HEK293T (cell line): ENCODE data around the gene ITGA1.

Source experiments
- CTCF ChIA-PET: fragments of 350-600 bp; formaldehyde crosslinking; extraction: SDS; loops from one replicate; lab custom pipeline; 2021; ENCODE audit warnings: antibody characterized with exemption, inconsistent platforms; lab: Yijun Ruan, JAX
- POLR2A ChIA-PET: fragments of 350-600 bp; formaldehyde crosslinking; extraction: SDS; loops from one replicate; lab custom pipeline; 2020; ENCODE audit warnings: antibody characterized with exemption, inconsistent platforms; lab: Yijun Ruan, JAX
- DNase-seq: peaks from one replicate; pipeline ENCODE4 v3.0.0; 2012; ENCODE audit warnings: mixed read lengths; ENCODE audit errors: extremely low spot score
- ARNT ChIP-seq: fragments of 450-650 bp; IDR thresholded peaks from 2 replicates; pipeline ENCODE4 v1.6.1; 2017; ENCODE audit warnings: mild to moderate bottlenecking
- BHLHE40 ChIP-seq: fragments of 450-650 bp; IDR thresholded peaks from 2 replicates; pipeline ENCODE4 v1.6.1; 2016; ENCODE audit warnings: mild to moderate bottlenecking, moderate library complexity, borderline replicate concordance
- CTBP1 ChIP-seq: fragments of 450-650 bp; IDR thresholded peaks from 2 replicates; pipeline ENCODE4 v1.6.1; 2016; ENCODE audit warnings: borderline replicate concordance
- ELF4 ChIP-seq: fragments of 450-650 bp; IDR thresholded peaks from 2 replicates; pipeline ENCODE4 v1.6.1; 2017; ENCODE audit warnings: antibody characterized with exemption
- FOXA1 ChIP-seq: fragments of 450-650 bp; IDR thresholded peaks from 2 replicates; pipeline ENCODE4 v1.6.1; 2016; ENCODE audit warnings: mild to moderate bottlenecking
- FOXK2 ChIP-seq: fragments of 450-650 bp; IDR thresholded peaks from 2 replicates; pipeline ENCODE4 v1.6.1; 2016; ENCODE audit warnings: mild to moderate bottlenecking
- FOXM1 ChIP-seq: fragments of 450-650 bp; IDR thresholded peaks from 2 replicates; pipeline ENCODE4 v1.6.1; 2017; ENCODE audit warnings: mild to moderate bottlenecking, borderline replicate concordance
- HDGF ChIP-seq: fragments of 450-650 bp; IDR thresholded peaks from 2 replicates; pipeline ENCODE4 v1.6.1; 2017; ENCODE audit warnings: antibody characterized with exemption, borderline replicate concordance
- L3MBTL2 ChIP-seq: fragments of 450-650 bp; conservative IDR thresholded peaks from 2 replicates; pipeline ENCODE4 v1.6.1; 2016; ENCODE audit warnings: mild to moderate bottlenecking
- LEF1 ChIP-seq: fragments of 450-650 bp; IDR thresholded peaks from 2 replicates; pipeline ENCODE4 v1.6.1; 2017; ENCODE audit warnings: mild to moderate bottlenecking, borderline replicate concordance
- NFRKB ChIP-seq: fragments of 450-650 bp; IDR thresholded peaks from 2 replicates; pipeline ENCODE4 v1.6.1; 2016; ENCODE audit warnings: mild to moderate bottlenecking, moderate library complexity
- SP1 ChIP-seq: fragments of 450-650 bp; IDR thresholded peaks from 2 replicates; pipeline ENCODE4 v1.6.1; 2017
- SUZ12 ChIP-seq: fragments of 450-650 bp; IDR thresholded peaks from 2 replicates; pipeline ENCODE4 v1.6.1; 2016; ENCODE audit warnings: mild to moderate bottlenecking
- TARDBP ChIP-seq: fragments of 450-650 bp; IDR thresholded peaks from 2 replicates; pipeline ENCODE4 v1.6.1; 2016
- ZNF384 ChIP-seq: fragments of 450-650 bp; IDR thresholded peaks from 2 replicates; pipeline ENCODE4 v1.6.1; 2016
- TF ChIP-seq, protein P1 (sequence below): fragments of 450-650 bp; IDR thresholded peaks from 2 replicates; pipeline ENCODE4 v1.6.1; 2016

ITGA1 gene

GRCh38 chr5:52881468-52881867 lies 93.8 kb downstream of the ITGA1 start:
- TF ChIP-seq FOXA1 (no peak), ELF4 (no peak), L3MBTL2 (no peak), TARDBP (no peak), LEF1 (no peak), FOXM1 (no peak), SP1 (no peak), SUZ12 (no peak), FOXK2 (no peak), CTBP1 (no peak), ZNF384 (no peak), ARNT (no peak), NFRKB (no peak), BHLHE40 (no peak), HDGF (no peak)
- TF ChIP-seq, protein P1, sequence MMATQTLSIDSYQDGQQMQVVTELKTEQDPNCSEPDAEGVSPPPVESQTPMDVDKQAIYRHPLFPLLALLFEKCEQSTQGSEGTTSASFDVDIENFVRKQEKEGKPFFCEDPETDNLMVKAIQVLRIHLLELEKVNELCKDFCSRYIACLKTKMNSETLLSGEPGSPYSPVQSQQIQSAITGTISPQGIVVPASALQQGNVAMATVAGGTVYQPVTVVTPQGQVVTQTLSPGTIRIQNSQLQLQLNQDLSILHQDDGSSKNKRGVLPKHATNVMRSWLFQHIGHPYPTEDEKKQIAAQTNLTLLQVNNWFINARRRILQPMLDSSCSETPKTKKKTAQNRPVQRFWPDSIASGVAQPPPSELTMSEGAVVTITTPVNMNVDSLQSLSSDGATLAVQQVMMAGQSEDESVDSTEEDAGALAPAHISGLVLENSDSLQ, result no peak
- DNase-seq, result no peak
- ChIA-PET CTCF (no interaction called here), POLR2A (interaction anchor here (0.7 kb wide), 1 partner anchor 82 kb away, joined by 3 read pairs; no protein-coding TSS in a partner anchor)

DNA sequence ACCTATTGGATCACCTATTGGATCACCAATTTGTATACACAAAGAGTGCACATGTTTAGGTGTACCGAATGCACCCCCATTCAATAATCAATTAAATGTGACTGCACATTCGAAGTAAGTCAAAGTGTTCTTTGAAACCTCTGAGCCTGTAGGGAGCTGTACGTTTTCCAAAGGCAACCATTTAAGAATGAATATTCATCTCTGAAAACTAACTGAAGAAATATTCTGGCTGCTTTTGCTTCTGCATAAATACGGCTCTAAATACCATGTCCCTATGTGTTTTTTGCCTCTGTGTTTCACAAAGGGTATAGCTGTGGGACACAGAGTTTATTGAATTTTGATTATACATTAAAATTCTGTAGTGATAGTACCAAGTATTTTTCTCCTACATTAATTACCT lies 95.4 kb downstream of the ITGA1 start:
- DNase-seq, result no peak
- no peak for TF ChIP-seq HDGF
- no peak for TF ChIP-seq ZNF384
- no peak for TF ChIP-seq TARDBP
- TF ChIP-seq SP1, result no peak
- no peak for TF ChIP-seq ELF4
- TF ChIP-seq SUZ12, result no peak
- TF ChIP-seq FOXM1, result no peak
- no peak for TF ChIP-seq LEF1
- TF ChIP-seq L3MBTL2, result no peak
- TF ChIP-seq NFRKB, result no peak
- TF ChIP-seq, protein P1, result no peak
- no peak for TF ChIP-seq BHLHE40
- TF ChIP-seq CTBP1, result no peak
- TF ChIP-seq FOXA1, result no peak
- no peak for TF ChIP-seq ARNT
- TF ChIP-seq FOXK2, result no peak
- CTCF ChIA-PET, result no interaction called here
- POLR2A ChIA-PET, result no interaction called here

DNA sequence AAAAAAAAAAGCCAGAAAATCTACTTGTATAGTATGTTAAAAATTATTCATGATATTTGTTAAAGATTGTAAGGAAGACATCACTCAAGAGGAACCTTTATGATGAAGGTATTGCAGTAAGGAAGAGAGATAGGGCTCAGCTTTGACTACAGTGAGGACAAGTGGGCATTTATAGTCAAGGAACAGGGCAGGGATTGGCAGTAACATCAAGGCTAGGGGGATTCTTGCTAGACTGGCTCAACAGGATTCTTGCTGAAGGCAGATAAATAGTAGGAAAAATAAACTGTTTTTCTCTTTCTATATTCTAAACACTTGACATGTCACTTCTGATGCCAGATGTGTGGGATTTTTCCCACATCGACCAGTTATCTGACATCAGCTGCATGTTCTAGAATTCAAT lies 96.7 kb downstream of the ITGA1 start:
- DNase-seq, result no peak
- CTCF ChIA-PET, result no interaction called here
- TF ChIP-seq HDGF (no peak), LEF1 (no peak), ZNF384 (no peak)
- POLR2A ChIA-PET, result no interaction called here

DNA sequence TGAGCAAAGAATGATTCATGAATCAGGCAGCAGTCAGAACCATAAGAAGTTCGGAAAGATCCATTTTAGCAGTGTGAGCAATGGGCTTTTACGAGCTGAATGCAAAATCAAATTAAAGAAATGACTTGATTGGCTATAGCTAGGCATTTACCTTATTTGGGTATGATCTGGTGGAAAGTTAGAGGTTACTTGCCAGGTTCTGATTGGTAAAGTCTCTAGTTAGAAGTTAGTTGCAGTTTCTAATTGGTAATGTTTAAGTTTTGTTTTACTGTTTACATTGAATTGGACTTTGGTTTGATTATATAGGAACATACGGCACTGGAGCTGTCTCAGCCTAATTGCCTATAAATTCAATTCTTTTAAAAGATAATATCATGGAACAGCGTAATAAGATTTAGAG lies 97.9 kb downstream of the ITGA1 start:
- ChIA-PET CTCF (no interaction called here), POLR2A (no interaction called here)
- no peak for DNase-seq
- TF ChIP-seq TARDBP, result no peak
- TF ChIP-seq FOXA1, result no peak
- TF ChIP-seq FOXM1, result no peak
- no peak for TF ChIP-seq LEF1
- no peak for TF ChIP-seq L3MBTL2
- no peak for TF ChIP-seq NFRKB
- TF ChIP-seq SUZ12, result no peak
- no peak for TF ChIP-seq ARNT
- TF ChIP-seq ELF4, result no peak
- TF ChIP-seq, protein P1, result no peak
- TF ChIP-seq CTBP1, result no peak
- TF ChIP-seq SP1, result no peak
- TF ChIP-seq FOXK2, result no peak
- TF ChIP-seq HDGF, result no peak

- DNase-seq, result no peak
- ChIA-PET POLR2A (no interaction called here), CTCF (no interaction called here)
- no peak for TF ChIP-seq L3MBTL2
- TF ChIP-seq CTBP1, result no peak
- TF ChIP-seq ARNT, result no peak
- TF ChIP-seq SUZ12, result no peak
- TF ChIP-seq HDGF, result no peak
- TF ChIP-seq FOXK2, result no peak
- no peak for TF ChIP-seq TARDBP
- no peak for TF ChIP-seq BHLHE40
- TF ChIP-seq ZNF384, result no peak
- TF ChIP-seq ELF4, result no peak
- no peak for TF ChIP-seq SP1
These were observed 98.5 kb downstream of the ITGA1 start for GRCh38 chr5:52886206-52886605.

- no peak for DNase-seq
- TF ChIP-seq L3MBTL2, result no peak
- ChIA-PET CTCF (no interaction called here), POLR2A (no interaction called here)
These were observed 99.3 kb downstream of the ITGA1 start for GRCh38 chr5:52887066-52887465.

DNA sequence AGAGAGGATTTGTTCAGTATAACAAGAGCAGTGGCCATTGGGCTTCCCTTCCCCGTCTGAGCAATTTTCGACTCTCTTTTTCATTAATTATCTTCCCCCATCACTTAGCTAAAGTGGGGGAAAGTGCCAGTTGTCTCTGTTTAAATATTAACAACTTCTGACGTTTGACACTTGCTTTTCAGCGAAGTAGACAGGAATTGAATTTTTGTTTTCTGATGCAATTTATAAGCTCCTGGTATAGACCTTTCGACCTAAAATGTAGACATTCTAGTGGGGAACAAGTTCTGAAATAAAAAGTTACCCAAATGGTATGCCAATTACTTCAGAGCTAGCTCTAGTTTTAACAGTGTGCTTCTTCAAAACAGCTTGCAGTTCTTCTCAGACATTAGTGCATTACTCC lies 100.6 kb downstream of the ITGA1 start:
- ChIA-PET CTCF (no interaction called here), POLR2A (no interaction called here)
- DNase-seq, result no peak
- TF ChIP-seq CTBP1 (no peak), FOXM1 (no peak), ZNF384 (no peak), ARNT (no peak), ELF4 (no peak), SUZ12 (no peak), TARDBP (no peak), L3MBTL2 (no peak)
- TF ChIP-seq, protein P1, result no peak
